GM23338 (cell line): ENCODE data around the gene SHISA7. TPM values are rescaled to one million over a fixed set of nuclear protein-coding genes. Genes with fewer than 3 reads are reported as not detected.

Experiments used
- ATAC-seq: fragments of 200-7000 bp; cut with Tn5 transposase; 3 replicates; pipeline ENCODE4 v1.9.1; 2020
- DNase-seq: peaks from one replicate; pipeline ENCODE4 v3.0.0-alpha.2; 2015; ENCODE audit warnings: low spot score
- H2AFZ ChIP-seq: fragments of 200-600 bp; sonication (generic); 2 replicates; pipeline ENCODE4 v1.8.0; 2016; ENCODE audit warnings: antibody characterized with exemption, mild to moderate bottlenecking, moderate library complexity
- H3F3A ChIP-seq: fragments of 200-600 bp; sonication (generic); replicated peaks from 2 replicates; pipeline ENCODE4 v1.8.0; 2017; ENCODE audit warnings: antibody characterized with exemption, mixed run types, low read depth
- H3K27ac ChIP-seq: fragments of 200-600 bp; sonication (generic); 2 replicates; pipeline ENCODE4 v1.6.1; 2016; ENCODE audit warnings: low read depth
- H3K27me3 ChIP-seq: fragments of 200-600 bp; sonication (generic); 2 replicates; pipeline ENCODE4 v1.8.0; 2016; ENCODE audit warnings: mild to moderate bottlenecking, mixed run types, moderate library complexity; ENCODE audit not compliant: insufficient read depth
- H3K36me3 ChIP-seq: fragments of 200-600 bp; sonication (generic); 2 replicates; pipeline ENCODE4 v1.8.0; 2016; ENCODE audit warnings: mild to moderate bottlenecking; ENCODE audit not compliant: insufficient read depth
- H3K4me1 ChIP-seq: fragments of 200-600 bp; sonication (generic); 2 replicates; pipeline ENCODE4 v1.8.0; 2016; ENCODE audit warnings: mild to moderate bottlenecking, moderate library complexity; ENCODE audit not compliant: insufficient read depth
- H3K4me2 ChIP-seq: fragments of 200-600 bp; sonication (generic); 2 replicates; pipeline ENCODE4 v1.7.1; 2017; ENCODE audit warnings: mixed run types
- H3K4me3 ChIP-seq: fragments of 200-600 bp; sonication (generic); 2 replicates; pipeline ENCODE4 v1.6.1; 2016; ENCODE audit warnings: mixed run types
- H3K79me2 ChIP-seq: fragments of 200-600 bp; sonication (generic); replicated peaks from 2 replicates; pipeline ENCODE4 v1.8.0; 2017; ENCODE audit warnings: mild to moderate bottlenecking; ENCODE audit not compliant: insufficient read depth
- H3K9me2 ChIP-seq: fragments of 200-600 bp; sonication (generic); 2 replicates; pipeline ENCODE4 v1.8.0; 2017; ENCODE audit not compliant: insufficient read depth
- H4K20me1 ChIP-seq: fragments of 200-600 bp; sonication (generic); replicated peaks from 2 replicates; pipeline ENCODE4 v1.8.0; 2017; ENCODE audit warnings: mild to moderate bottlenecking; ENCODE audit not compliant: insufficient read depth
- H3K27ac Mint-ChIP-seq: 2 replicates; pipeline ENCODE4 v1.8.0; 2020; ENCODE audit warnings: inconsistent platforms, mild to moderate bottlenecking, moderate library complexity, mixed read lengths
- H3K27me3 Mint-ChIP-seq: 3 replicates; pipeline ENCODE4 v1.8.0; 2022; ENCODE audit warnings: low read depth, mild to moderate bottlenecking, moderate library complexity, mixed read lengths, inconsistent platforms; ENCODE audit not compliant: insufficient read depth, poor library complexity
- H3K36me3 Mint-ChIP-seq: 3 replicates; pipeline ENCODE4 v1.8.0; 2021; ENCODE audit warnings: low read depth, mild to moderate bottlenecking, inconsistent platforms, moderate library complexity, mixed read lengths
- H3K4me1 Mint-ChIP-seq: 3 replicates; pipeline ENCODE4 v1.8.0; 2020; ENCODE audit warnings: mild to moderate bottlenecking, inconsistent platforms, mixed read lengths
- H3K4me3 Mint-ChIP-seq: 3 replicates; pipeline ENCODE4 v1.8.0; 2021; ENCODE audit warnings: moderate library complexity, mild to moderate bottlenecking, inconsistent platforms, mixed read lengths
- H3K9me3 Mint-ChIP-seq: 3 replicates; pipeline ENCODE4 v1.8.0; 2020; ENCODE audit warnings: moderate library complexity, mild to moderate bottlenecking, inconsistent platforms, mixed read lengths
- CREB1 ChIP-seq: fragments of 250-450 bp; sonication (Bioruptor Pico); IDR thresholded peaks from 2 replicates; pipeline ENCODE4 v1.5.0; 2020; ENCODE audit warnings: low read depth, mild to moderate bottlenecking, moderate library complexity
- CTCF ChIP-seq, 2 experiments: fragments of 200-600 bp in 1 of 2; sonication (generic) in 1 of 2; conservative IDR thresholded peaks; 2 replicates each; pipeline versions ENCODE4 v1.5.1 to v1.6.1; 2016 to 2017; ENCODE audit warnings: antibody characterized with exemption in 2 of 2, low read depth in 2 of 2, mild to moderate bottlenecking in 2 of 2, moderate library complexity in 1 of 2
- ETS1 ChIP-seq: IDR thresholded peaks from 2 replicates; pipeline ENCODE4 v1.6.1; 2016; ENCODE audit warnings: antibody characterized with exemption
- EZH2 ChIP-seq: fragments of 200-600 bp; sonication (generic); IDR thresholded peaks from one replicate; pipeline ENCODE4 v1.8.0; 2017; ENCODE audit warnings: antibody characterized with exemption, mild to moderate bottlenecking, low read depth; ENCODE audit not compliant: unreplicated experiment
- EZH2phosphoT487 ChIP-seq: fragments of 200-600 bp; sonication (generic); IDR thresholded peaks from one replicate; pipeline ENCODE4 v1.8.1; 2018; ENCODE audit warnings: antibody characterized with exemption; ENCODE audit not compliant: unreplicated experiment
- JUNB ChIP-seq: IDR thresholded peaks from one replicate; pipeline ENCODE4 v1.6.1; 2016; ENCODE audit warnings: antibody characterized with exemption; ENCODE audit not compliant: unreplicated experiment
- NANOG ChIP-seq: IDR thresholded peaks from 2 replicates; pipeline ENCODE4 v1.6.1; 2016; ENCODE audit warnings: antibody characterized with exemption, borderline replicate concordance
- POLR2AphosphoS5 ChIP-seq: IDR thresholded peaks from 2 replicates; pipeline ENCODE4 v1.6.1; 2016; ENCODE audit warnings: antibody characterized with exemption, low read depth
- REST ChIP-seq: IDR thresholded peaks from one replicate; pipeline ENCODE4 v1.6.1; 2018; ENCODE audit warnings: antibody characterized with exemption; ENCODE audit not compliant: unreplicated experiment
- STAT1 ChIP-seq: IDR thresholded peaks from one replicate; pipeline ENCODE4 v1.6.1; 2016; ENCODE audit warnings: antibody characterized with exemption; ENCODE audit not compliant: unreplicated experiment
- ZNF114 ChIP-seq: fragments of 250-450 bp; sonication (Bioruptor Pico); IDR thresholded peaks from 2 replicates; pipeline ENCODE4 v1.5.0; 2020; ENCODE audit warnings: mild to moderate bottlenecking, moderate library complexity
- ZNF331 ChIP-seq: fragments of 250-450 bp; sonication (Bioruptor Pico); IDR thresholded peaks from 2 replicates; pipeline ENCODE4 v1.5.0; 2020; ENCODE audit warnings: low read depth, mild to moderate bottlenecking, moderate library complexity
- ZNF462 ChIP-seq: fragments of 250-450 bp; sonication (Bioruptor Pico); IDR thresholded peaks from 2 replicates; pipeline ENCODE4 v1.5.0; 2020; ENCODE audit warnings: mild to moderate bottlenecking, moderate library complexity
- polyA plus RNA-seq: library from polyadenylated mRNA; unstranded; fragments of >200 nt; fragmentation: Nextera tagmentation; extraction: Ambion mirVana; gene quantifications from 2 replicates; pipeline ENCODE4 v1.2.1, GENCODE V29; 2016
- total RNA-seq: library from RNA; depleted of rRNA; stranded (reverse); fragments of >200 nt; shearing (Covaris generic); gene quantifications from 2 replicates; pipeline ENCODE4 v1.2.3, GENCODE V29; 2014

The SHISA7 gene
- total and polyA plus RNA-seq, 2 experiments from 2014 or later = 0.32 to 1.4 TPM

- Histone ChIP-seq H3K4me1 (peaks cover 34% of the 10 kb centered on the region), H3K27me3 (peaks cover 29% of the 10 kb centered on the region), H2AFZ (no peak overlapping the region), H3K4me2 (peak overlapping the region; percentile 87), H3K36me3 (peaks cover 4% of the 10 kb centered on the region; the same call in 1 of the 2 replicates), H4K20me1 (peaks cover 22% of the 10 kb centered on the region), H3K79me2 (peaks cover 23% of the 10 kb centered on the region), H3K4me3 (peak overlapping the region; percentile 57; the same call in 1 of the 2 replicates), H3K27ac (no peak overlapping the region), H3K9me2 (no peaks in the 10 kb centered on the region), H3F3A (peaks cover 28% of the 10 kb centered on the region)
- ATAC-seq (no peak), DNase-seq (no peak)
- Mint-ChIP-seq H3K36me3 (peaks cover 23% of the 10 kb centered on the region), H3K27me3 (peaks cover 48% of the 10 kb centered on the region), H3K4me3 (peak overlapping the region; percentile 83), H3K4me1 (peaks cover 36% of the 10 kb centered on the region), H3K9me3 (peaks cover 5% of the 10 kb centered on the region; the same call in 2 of the 3 replicates), H3K27ac (no peak overlapping the region)
- TF ChIP-seq EZH2phosphoT487 (no peak), ETS1 (no peak), REST (no peak), STAT1 (no peak), ZNF462 (CRISPR knock-in tag) (no peak), NANOG (no peak), EZH2 (no peak), CREB1 (no peak), JUNB (no peak), CTCF (conservative IDR thresholded peaks at IDR 0.05; ENCODE audit: low read depth in 2 of 2) (no peak), ZNF331 (no peak), POLR2AphosphoS5 (no peak), ZNF114 (CRISPR knock-in tag) (no peak)
Observed at GRCh38 chr19:55382522-55383054, 60.5 kb downstream of the SHISA7 start.
